Activated T-cell treated with anti-CD3 and anti-CD28 coated beads for 4 hours (primary cell): ENCODE measurements around the gene SRP72.

Experiments used
- DNase-seq: peaks from one replicate; pipeline ENCODE4 v3.0.0-alpha.2; 2020

The SRP72 gene

GRCh38 chr4:56552273-56552672, 84.9 kb downstream of the SRP72 start:
- DNase-seq: no peak
